Measurements from ENCODE around the gene PDXK.

PDXK gene

DNA sequence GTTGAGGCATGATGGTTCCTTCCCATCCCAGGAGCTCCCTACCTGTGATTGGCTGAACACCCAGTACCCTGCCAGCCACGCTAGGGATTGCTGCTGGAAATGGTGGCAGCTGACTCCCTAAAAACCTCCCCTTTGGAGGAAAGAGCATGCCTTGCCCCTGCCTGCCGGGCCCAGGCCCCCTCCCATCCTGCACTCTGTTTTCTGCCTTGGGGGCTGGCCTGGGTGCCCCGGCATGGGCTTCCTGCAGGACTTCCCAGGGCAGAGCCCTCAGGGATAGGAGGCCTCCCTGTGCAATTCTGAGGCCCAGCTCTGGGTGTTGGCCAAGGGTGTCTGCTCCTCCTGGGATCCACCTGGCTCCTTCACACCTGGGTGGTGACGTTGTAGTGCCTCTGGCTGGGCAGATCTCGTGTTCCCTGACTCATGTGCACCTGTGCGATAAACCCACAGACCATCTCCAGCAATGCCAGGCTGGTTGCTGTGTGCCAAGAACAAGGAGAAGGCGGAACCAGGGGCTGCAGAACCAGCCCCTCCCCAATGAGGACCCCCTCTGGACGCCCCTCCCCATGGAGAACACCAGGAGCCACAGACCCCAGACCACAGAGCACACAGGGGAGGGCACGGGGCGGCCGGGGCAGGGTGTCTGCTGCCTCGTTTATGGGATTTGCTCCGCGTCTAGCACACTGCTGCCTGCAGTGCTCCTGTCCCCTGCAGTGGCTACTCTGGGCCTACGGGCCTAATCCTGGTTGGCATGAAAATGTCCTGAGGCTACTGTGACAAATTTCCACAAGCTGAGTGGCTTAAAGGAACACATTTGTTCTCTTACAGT is 43.6 kb downstream of the PDXK start:
- DNase-seq (ENCODE audit: low read depth in 2 of 2), result no peak

DNA sequence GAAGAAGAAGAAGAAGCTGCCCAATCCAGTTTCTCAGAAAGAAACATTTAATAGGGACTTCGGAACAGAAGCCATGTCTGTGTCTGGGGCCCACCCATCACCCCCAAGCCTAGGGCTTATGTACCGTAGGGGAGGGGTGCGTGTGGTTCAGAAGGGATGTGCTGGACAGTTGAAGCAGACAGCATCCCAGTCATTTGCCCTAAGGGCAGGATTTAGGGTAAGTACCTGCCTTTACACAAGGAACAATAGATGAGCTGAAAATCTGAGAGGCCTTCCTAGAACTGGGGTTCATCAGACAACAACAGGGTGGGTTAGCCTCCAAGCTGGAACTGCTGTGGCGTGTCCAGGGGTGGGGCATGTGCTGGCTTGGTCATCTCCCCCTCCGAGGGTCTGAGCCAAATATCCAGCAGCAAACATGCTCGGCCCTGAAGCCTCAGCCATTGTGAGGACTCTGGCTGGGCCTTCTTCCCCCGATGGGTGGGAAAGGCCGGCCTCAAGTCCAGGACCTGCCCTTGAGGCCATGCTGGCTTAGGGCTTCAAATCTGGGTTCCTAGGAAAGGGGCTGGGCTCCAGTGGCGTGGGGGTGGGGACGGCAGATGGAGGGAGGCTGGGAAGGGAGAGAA is 45.1 kb downstream of the PDXK start:
- DNase-seq (ENCODE audit: low read depth in 2 of 2), result no peak

DNA sequence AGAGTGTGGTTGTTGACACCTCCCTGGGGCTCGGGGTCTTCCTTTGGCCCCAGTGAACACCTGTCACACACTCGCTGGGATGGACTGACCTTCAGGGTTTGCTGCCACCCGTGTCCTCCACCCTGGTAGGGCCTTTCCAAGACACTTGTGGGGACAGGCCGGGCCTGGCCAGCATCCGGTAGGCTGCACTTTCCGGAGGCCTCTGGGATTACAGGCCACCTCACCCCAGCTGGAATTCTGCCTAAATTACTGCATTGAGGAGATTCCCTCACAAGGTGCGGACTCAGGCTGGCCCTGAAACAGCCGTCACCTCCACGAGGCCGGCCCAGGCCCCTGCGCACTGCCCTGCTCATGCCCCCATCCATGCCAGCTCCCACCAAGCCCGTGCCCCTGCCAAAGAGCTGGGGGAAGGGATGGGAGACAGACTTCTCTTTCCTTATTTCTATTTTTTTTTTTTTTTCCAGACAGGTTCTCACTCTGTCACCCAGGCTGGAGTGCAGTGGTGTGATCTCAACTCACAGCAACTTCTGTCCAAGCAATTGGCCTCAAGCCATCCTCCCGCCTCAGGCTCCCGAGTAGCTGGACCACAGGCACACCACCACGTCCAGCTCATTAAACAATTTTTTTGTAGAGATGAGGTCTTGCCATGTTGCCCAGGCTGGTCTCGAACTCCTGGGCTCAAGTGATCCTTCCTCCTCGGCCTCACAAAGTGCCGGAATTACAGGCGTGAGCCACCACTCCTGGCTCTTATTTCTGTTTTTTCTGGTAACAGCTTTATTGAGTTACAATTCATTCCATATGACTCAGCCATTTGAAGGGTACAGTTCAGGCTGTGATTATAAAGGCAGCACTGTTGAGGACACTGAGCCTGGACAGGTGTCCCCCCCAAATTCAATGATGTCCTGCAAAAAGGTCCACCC is 45.9 kb downstream of the PDXK start:
- DNase-seq (ENCODE audit: low read depth in 2 of 2), result no peak

DNA sequence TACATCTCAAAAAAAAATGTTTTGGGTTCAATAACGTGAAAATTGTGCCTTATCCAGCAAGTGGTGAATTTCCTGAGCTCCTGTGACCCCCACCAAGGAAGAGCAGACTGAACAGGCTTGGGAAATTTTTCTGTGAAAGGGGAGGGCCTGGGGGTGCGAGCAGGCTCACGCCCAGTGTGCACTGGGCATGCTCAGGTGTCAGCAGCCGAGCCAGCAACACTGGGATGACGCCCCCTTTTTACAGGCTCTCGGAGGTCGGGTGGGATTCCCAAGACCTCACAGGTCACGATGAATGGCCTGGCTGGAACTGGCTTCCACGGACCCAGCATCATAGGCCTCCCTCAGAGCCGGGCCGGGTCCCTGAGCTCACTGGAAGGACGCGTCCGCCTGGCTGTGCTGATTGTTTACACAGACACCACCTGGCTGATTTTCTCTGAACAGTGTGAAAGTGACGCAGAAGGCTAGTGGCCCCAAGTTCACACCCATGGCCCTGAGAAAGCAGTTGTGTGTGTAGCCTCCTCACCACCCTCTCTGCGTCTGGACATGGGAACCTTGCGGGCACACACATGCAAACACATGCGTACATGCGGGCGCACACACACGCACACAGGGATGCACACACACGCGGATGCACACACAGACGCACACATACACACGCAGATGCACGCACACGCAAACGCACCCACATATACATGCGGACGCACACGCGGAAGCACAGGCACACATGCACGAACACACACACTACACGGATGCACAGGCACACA is 48.0 kb downstream of the PDXK start:
- no peak for DNase-seq (ENCODE audit: low read depth in 2 of 2)

DNA sequence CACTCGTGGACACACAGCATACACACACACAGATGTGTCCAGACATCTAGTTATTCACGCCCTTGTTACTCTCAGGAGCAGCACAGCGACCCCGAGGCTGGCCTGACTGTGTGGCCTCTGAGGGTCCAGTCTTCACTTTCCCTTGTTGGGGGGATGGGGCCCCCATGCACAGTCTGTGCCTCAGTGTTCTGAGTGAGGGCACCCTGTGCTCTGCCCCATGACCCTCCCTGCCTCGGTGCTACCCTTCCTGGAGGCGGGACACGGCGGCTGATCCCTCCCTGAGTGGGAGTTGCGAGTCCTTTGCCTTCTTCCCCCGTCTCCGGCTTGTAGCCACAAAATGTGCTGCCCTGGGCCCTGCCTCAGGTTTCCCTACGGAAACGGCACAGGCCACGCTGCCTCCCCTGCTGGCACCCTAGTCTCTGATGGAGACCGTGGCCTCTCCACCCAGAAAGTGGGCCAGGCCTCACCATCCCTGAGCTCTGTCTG is 48.6 kb downstream of the PDXK start:
- DNase-seq (ENCODE audit: low read depth in 2 of 2), result no peak

DNA sequence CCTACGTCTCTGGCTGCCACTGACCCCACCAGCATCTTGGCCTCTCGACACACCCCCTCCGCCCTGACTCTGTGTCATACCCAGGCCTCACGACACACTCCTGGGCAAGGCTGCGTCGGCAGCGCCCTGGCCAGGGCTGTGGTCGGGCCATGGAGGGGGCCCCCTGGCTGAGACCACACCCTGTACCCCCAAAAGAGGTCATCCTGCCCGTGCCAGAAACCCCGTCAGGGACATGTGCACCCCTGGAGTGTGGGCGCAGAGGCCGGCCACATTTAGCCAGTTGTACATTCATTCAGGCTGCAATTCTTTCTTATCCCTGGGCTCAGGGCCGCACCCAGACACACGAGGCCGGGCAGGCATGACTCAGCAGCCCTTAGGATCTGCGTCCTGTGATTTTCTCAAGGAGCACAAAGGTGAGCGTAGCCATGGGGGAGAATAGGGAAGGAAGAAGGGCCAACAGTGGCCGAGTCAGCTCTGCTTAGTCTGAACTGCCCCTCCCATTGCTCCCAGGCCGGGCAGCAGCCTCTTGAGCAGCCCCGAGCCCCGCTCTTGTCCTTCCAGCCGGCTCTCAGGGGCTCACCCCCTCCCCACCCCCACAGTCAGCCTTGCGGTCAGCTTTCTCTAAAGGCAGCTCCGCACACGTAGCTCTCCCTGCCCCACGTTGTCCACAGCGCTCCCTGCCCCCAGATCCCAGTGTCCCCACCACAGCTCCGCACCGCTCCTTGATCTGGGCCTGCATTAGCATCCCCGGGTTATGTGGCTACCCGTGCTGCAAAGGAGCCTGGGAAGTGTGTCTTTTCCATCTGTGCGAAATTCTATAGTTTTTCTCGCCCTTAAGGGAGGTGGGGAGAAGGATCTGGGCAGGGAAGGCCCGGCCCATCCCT is 49.3 kb downstream of the PDXK start:
- DNase-seq (ENCODE audit: low read depth in 2 of 2), result no peak

DNA sequence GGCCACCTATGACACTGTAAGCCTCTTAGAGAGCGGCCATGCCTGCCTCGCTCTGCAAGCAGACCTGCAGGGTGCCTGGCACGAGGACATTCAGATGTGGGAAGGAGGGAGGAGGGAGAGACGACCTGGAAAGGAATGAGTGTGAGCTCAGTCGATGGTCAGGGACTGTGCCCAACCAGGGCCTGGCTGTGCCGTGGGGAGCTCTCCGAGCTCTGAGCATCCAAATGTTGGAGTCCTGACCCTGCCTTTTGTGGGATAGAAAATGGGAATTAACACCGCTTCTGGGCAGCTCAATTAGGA is 49.9 kb downstream of the PDXK start:
- no peak for DNase-seq (ENCODE audit: low read depth in 2 of 2)

DNA sequence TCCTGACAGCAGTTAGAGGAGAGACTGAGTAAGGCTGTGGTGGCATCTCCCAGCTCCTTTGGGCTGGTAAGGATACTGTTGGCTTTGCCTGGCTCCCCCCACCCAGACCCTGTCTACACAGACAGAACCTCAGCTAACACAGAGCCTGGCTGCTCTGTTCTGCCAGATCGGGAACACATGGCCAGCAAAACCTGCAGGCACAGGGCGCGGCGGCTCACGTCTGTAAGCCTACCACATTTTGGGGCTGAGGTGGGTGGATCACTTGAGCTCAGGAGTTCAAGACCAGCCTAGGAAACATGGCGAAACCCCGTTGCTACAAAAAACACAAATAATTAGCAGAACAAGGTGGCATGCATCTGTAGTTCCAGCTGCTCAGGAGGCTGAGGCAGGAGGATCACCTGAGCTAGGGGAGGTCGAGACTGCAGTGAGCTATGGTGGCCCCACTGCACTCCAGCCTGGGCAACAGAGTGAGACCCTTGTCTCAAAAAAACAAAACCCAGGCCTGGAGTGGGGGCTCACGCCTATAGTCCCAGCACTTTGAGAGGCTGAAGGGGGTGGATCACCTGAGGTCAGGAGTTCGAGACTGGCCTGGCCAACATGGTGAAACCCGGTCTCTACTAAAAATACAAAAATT is 50.5 kb downstream of the PDXK start:
- DNase-seq (ENCODE audit: low read depth in 2 of 2), result no peak

DNA sequence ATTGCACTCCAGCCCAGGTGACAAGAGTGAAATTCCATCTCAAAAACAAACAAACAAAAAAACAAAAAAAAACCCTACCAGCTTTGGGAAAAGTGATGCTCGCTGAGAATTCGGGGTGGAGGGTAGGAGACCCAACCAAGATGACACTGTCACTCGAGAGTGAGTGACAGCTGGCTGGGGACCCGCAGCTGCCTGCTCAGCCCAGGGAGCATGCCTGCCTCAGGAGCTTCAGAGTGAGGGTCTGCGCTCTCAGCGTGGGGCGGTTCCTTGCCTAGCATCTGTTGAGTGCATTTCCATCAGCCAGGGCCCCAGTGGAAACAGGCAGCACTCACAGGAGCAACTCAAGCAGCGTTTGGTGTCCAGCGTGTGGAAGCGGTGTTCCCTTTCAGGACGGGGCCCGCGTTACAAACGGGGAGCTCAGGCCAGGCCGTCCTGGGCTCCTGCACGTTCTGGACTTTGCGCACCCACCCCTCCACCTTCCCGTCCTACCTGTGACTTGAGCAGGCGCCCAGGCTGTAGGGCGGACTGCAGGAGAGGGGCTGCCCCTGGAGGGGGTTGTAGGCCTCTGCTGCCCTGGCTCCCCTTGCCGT is 51.2 kb downstream of the PDXK start:
- DNase-seq (ENCODE audit: low read depth in 2 of 2), result no peak

DNA sequence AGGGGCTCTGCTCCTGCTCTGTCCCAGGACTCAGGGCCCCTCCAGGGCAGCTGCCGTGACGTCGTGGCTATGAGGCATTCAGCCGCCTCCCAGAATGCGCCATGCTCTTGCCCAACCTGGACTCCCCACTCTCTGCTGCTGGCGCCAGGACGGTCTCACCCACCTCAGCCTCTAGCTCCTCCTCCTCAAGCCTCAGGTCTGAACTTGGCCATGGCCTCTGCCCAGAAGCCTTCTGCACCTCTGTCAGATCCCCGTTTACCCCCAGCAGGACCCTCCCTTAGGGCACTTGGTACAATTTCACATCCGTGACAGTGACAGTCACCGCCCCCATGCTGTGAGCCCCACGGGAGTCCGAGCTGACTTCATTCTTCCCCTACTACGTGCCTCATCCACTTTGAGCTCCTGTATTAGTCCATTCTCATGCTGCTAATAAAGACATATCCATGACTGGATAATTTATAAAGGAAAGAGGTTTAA is 52.3 kb downstream of the PDXK start:
- DNase-seq (ENCODE audit: low read depth in 2 of 2), result no peak

DNA sequence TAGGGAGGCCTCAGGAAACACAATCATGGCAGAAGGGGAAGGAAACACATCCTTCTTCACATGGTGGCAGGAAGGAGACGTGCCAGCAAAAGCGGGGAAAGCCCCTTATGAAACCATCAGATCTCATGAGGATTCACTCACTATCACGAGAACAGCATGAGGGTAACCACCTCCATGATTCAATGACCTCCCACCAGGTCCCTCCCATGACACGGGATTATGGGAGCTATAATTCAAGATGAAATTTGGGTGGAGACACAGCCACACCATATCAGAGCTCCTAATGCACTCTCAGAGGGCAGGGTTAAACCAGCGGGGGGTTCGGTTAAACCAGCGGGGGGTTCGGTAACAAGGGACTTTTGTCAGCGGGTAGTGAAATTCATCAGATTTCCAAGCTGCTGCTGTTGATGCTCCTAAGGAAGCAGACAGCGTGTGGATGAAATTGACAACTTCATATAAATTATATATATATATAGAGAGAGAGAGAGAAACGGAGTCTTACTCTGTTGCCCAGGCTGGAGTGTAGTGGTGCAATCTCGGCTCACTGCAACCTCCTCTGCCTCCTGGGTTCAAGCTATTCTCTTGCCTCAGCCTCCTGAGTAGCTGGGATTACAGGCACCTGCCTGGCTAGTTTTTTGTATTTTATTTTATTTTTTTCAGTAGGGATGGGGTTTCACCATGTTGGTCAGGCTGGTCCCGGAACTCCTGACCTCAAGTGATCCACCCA is 52.9 kb downstream of the PDXK start:
- DNase-seq (ENCODE audit: low read depth in 2 of 2), result no peak

DNA sequence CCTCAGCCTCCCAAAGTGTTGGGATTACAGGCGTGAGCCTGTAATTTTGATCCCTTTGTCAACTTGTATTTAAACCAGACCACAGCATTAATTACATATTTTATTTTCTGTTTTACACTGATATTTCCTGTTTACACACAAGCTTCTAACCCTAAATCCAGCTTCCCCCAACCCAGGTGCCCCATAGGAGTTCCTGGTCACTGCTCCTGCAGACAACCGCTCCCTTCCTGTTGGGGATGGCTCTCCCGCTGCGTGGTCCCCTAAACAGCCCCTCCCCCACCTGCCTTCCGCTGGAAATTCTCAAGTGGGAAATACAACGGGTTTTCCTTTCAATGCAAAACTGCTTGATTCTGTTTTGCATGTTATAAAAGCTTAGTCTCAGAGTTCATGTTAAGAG is 53.5 kb downstream of the PDXK start:
- no peak for DNase-seq (ENCODE audit: low read depth in 2 of 2)

DNA sequence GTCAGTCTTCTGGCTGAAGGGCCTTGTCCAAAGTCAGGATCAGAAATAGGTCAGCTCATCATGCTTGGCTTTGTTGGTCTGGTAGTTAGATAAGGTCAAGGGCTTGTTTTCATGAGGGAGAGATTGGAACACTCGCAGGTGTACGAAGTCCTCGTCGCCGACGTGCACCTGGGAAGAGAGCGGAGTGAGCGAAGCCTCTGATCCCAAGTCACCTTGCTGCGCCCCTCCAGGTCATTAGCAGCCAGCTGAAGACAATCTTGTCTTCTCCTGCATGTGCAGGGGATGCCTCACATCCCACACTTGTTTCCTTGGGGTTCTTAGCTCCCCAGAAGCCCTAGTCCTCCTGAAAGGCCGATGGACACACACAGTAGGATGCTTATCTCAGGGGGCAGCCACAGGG is 55.2 kb downstream of the PDXK start:
- no peak for DNase-seq (ENCODE audit: low read depth in 2 of 2)

DNA sequence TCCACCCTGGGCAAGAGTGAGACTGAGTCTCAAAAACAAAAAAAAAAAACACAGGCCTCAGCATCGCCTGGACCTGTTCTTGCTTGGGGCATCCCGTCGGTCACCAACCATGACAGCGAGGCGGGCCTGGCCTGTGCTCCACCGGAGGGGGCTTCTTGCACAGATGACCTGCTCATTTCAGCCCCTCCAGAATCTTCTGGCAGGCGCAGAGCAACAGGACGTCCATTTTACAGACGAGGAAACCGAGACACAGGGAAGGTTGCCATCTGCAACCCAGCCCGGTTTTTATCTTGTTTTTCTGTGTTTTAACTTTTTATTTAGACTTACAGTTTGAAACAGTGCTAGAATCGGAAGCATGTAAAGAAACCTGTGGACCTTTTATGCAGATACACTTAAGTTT is 56.3 kb downstream of the PDXK start:
- DNase-seq (ENCODE audit: low read depth in 2 of 2), result no peak

DNA sequence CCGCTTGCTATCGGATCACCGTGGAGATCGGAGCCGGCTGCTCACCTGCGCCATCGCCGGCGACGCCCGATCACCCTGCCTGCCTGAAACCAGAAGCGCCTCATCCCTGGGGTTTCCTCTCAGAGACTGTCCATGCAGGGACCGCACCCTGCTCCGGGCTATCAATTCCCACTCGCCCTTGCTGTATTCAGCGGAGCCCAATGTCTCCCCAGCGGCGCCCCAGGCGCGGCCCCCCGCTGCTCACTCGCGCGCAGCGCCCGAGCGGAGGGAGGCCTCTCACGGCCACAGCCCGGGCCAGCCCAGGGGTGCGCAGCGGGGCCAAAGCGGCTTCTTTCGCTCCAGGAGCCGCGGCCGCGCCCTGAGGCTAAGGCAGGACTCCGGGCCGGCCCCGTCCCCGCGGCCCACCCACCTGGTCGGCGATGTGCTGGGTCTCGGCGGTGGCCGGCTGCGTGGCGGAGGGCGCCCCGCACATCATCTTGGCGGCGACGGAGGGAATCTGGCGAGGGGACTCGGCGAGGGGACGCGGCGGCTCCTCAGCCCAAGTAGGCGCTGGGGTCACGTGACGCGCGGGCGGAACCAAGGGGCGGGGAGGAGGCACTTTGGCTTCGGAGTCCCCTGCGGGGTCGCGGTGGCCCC is 57.0 kb downstream of the PDXK start, which contains the start of gene CSTB:
Gene CSTB, minus strand, starts transcription at position 514 of the 636 bp plus-strand sequence. Its CDS starts 39 bp downstream, at position 475.
- DNase-seq (ENCODE audit: low read depth in 2 of 2), result peak; percentile 64 to 74

DNA sequence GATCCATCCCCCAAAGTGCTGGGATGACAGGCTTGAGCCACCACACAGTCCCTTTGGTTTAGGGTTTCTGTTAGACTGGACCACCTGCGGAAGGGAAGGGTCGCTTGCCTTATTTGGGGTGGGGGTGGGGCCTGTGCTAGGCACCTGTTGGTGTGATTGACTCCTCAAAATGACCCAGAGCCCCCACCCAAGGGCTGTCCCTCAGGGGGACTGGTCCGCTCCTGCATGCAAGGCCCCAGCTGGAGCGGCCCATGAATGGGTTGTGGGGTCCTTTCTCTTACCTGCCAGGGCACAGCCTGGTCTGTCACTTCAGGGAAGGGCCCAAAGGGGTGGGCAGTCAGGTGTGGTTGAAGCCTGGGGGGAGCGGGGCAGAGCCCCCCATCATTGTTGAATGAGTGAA is 59.0 kb downstream of the PDXK start:
- DNase-seq (ENCODE audit: low read depth in 2 of 2), result no peak

DNA sequence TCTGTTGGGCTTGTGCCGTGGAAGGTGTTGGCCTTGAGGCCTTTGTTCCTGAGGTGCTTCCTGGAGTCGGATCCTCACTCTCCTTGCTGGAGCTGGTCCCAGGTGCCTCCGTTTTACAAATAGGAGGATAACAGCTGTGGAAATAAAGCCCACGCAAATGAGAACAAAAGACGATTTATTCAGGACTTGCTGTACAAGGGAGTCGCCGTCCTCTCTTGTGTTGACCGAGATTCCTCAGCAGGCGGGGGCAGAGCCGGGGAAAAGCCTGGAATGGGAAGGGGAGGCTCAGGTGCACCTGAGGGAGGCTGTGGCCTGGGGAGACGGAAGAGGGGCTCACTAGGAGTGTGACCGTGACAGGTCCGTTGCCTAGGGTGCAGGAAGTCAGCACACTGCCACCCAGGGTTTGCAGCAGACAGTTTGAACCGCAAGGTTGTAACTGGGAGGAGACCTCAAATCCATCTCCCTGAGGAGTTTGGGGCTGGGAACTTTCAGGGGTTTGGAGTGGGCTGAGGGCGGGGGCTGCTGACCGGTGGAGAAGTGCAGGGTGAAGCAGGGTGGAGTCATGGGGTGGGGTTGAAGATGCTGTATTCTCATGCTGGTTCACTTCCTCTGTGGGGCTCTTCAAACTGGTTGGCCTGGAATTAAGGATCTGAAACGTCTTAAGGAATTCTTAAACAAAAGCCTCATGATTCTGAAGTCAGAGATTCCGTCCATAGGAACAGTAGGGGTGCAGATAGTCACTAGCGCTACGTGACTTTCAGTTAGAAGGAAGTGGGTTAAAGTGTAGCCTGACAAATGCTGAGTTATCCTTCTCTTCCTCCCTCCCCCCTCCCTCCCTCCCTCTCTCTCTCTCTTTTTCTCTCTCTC is 59.8 kb downstream of the PDXK start:
- no peak for DNase-seq (ENCODE audit: low read depth in 2 of 2)

All from stimulated activated CD8-positive, alpha-beta memory T cell treated with anti-CD3 and anti-CD28 coated beads, Interleukin-15, amount 100 ng/mL, for 4 hours (primary cell).